Epithelial cell of proximal tubule (primary cell): ENCODE measurements around the gene COL6A2. TPM values are rescaled to one million over a fixed set of nuclear protein-coding genes. Genes with fewer than 3 reads are reported as not detected.
"Not testable (repeated sequence)": the region's sequence is repeated elsewhere in the genome, so short reads cannot be mapped to it uniquely, and the experiment has no call there.

ENCODE experiments used
- DNase-seq: peaks from one replicate; pipeline ENCODE4 v3.0.0-alpha.2; 2011; ENCODE audit warnings: low read depth
- H3K4me3 ChIP-seq: 2 replicates; pipeline ENCODE4 v1.5.1; 2011; ENCODE audit warnings: low read depth, mild to moderate bottlenecking, low read length
- total RNA-seq: library from RNA; depleted of rRNA; stranded (reverse); fragments of >200 nt; gene quantifications from 2 replicates; pipeline ENCODE4 v1.2.3, GENCODE V29; 2015
- TF ChIP-seq, protein P1 (sequence below): conservative IDR thresholded peaks from 2 replicates; pipeline ENCODE4 v1.5.1; 2012; ENCODE audit warnings: low read depth, mild to moderate bottlenecking, low read length

COL6A2 gene
- total RNA-seq, 1 donor from 2014 or later, result 138 TPM

DNA sequence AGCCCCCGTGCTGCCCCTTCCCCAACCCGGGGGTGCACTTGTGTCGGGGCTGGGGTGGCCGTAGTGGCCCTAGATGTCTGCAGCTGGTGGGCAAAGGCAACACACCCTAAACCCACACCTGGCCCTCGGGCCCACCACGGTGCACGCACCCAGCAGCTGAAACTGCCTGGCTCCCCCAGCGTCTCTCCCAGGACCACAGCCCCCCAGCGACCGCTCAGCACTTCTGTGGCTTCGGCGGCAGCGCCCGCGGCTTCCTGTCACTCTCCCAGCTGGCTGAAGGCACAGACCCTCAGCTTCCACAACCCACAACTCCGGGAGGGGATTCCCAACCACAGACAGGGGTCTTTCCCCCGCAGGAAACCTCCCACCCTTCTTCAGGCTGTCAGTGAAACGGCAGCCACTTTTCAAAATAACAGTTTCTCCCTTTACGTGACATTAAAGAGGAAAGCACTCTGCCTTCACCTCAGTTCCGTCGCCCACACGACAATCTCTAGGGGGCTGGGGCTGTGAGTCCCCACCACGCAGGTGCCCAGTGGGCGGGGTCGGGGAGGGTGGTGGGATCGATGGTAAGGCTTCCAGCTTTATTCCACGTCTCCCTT is 40.7 kb upstream of the COL6A2 start:
- H3K4me3 ChIP-seq, result no peak overlapping the region
- TF ChIP-seq, protein P1, sequence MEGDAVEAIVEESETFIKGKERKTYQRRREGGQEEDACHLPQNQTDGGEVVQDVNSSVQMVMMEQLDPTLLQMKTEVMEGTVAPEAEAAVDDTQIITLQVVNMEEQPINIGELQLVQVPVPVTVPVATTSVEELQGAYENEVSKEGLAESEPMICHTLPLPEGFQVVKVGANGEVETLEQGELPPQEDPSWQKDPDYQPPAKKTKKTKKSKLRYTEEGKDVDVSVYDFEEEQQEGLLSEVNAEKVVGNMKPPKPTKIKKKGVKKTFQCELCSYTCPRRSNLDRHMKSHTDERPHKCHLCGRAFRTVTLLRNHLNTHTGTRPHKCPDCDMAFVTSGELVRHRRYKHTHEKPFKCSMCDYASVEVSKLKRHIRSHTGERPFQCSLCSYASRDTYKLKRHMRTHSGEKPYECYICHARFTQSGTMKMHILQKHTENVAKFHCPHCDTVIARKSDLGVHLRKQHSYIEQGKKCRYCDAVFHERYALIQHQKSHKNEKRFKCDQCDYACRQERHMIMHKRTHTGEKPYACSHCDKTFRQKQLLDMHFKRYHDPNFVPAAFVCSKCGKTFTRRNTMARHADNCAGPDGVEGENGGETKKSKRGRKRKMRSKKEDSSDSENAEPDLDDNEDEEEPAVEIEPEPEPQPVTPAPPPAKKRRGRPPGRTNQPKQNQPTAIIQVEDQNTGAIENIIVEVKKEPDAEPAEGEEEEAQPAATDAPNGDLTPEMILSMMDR, result no peak
- no peak for DNase-seq

DNA sequence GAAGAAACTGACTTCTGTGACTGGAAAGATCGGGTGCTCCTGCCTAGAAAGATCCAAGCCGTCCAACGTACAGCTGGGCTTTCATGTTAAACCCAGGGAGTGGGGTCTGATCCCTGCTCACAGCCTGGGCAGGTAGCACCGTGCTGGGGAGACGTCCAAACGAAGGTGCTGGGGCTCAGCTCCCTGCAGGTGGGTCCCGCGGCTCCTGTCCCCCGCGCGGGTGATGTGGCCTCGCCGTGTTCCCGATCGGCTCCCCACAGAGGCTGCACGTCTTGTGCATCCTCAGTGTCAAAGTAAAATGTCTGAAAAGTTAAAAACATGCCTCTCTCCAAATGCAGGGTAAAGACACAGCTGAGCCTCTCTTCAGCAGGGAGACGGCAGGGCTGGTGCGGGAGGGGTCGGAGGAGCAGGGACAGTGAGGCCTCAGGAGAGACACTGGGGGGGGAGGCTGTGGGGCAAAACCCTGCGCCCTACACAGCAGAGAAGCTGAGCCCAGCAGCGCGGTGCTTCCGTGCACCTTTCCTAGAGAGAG is 40.1 kb upstream of the COL6A2 start:
- TF ChIP-seq, protein P1, result no peak
- H3K4me3 ChIP-seq, result no peak overlapping the region
- DNase-seq, result no peak

DNA sequence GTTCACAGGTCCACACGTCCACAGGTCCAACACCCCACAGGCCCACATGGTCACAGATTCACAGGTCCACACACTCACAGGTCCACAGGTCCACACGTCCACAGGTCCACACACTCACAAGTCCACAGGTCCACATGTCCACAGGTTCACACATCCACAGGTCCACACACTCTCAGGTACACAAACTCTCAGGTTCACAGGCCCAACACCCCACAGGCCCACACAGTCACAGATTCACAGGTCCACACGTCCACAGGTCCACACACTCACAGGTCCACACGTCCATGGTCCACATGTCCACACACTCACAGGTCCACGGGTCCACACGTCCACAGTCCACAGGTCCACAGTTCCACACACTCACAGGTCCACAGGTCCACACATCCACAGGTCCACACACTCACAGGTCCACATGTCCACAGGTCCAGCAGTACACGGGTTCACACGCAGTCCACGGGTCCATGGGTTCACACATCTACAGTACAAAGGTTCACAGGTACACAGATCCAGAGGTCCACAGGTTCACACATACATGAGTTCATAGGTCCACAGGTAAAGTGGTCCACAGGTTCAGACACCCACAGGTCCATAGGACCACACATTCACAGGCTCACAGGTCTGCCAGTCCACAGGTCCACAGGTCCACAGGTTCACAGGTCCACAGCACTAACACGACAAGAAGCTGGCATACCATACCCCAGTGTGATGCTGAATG is 39.3 kb upstream of the COL6A2 start:
- TF ChIP-seq, protein P1, result no peak
- DNase-seq, result no peak

DNA sequence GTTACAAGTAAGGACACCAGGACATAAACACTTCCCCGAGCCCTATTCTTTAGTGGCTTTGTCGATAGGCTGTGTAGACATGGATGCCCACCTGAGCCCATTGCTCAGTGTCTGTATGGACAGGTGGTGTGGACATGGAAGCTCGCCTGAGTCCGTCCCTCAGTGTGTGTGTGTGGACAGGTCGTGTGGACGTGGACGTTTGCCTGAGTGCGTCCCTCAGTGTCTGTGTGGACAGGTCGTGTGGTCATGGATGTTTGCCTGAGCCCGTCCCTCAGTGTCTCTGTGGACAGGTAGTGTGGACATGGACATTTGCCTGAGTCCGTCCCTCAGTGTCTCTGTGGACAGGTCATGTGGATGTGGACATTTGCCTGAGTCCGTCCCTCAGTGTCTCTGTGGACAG is 38.7 kb upstream of the COL6A2 start:
- TF ChIP-seq, protein P1, result no peak
- no peak overlapping the region for H3K4me3 ChIP-seq
- no peak for DNase-seq

More for the DNA sequence above, 39.3 kb upstream of the COL6A2 start:
- H3K4me3 ChIP-seq, result no peak overlapping the region

DNA sequence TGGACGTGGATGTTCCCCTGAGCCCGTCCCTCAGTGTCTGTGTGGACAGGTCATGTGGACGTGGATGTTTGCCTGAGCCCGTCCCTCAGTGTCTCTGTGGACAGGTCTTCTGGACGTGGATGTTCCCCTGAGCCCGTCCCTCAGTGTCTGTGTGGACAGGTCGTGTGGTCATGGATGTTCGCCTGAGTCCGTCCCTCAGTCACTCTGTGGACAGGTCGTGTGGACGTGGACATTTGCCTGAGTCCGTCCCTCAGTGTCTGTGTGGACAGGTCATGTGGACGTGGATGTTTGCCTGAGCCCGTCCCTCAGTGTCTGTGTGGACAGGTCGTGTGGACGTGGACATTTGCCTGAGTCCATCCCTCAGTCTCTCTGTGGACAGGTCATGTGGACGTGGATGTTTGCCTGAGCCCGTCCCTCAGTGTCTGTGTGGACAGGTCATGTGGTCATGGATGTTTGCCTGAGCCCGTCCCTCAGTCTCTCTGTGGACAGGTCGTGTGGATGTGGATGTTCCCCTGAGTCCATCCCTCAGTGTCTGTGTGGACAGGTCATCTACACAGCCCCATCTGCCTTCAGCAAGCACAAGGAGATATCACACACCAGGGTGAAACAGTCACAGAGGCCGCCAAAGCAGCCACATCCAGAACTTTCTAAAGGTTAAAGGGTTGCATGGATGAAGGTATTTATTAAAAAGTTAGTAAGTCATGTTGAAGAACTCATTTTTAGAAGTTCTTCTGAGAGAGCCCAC is 38.0 kb upstream of the COL6A2 start:
- not testable (repeated sequence) for H3K4me3 ChIP-seq, DNase-seq

DNA sequence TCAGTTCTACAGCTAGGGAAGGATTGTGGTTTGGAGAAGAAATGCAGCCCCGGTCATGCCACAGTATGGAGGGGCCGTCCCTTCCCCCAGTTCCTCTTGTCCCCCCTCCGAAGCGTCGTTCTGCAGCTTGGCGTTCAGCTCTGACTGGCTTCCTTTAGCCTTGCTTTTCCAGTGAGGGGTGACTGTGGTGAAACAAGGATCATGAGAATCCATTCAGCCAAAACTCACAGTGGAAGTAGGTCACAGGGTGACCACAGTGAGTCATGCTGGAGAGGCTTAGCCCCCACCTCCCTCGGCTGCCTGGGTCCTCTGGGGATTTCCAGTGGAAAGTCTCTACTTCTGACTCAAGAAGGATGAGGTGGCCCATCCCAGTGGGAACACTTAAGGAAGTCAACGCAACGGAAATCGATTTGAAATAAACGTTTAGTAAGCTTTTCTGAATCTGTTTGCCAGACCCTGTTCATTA is 37.3 kb upstream of the COL6A2 start:
- TF ChIP-seq, protein P1, result no peak
- DNase-seq, result peak; percentile 82
- no peak overlapping the region for H3K4me3 ChIP-seq

DNA sequence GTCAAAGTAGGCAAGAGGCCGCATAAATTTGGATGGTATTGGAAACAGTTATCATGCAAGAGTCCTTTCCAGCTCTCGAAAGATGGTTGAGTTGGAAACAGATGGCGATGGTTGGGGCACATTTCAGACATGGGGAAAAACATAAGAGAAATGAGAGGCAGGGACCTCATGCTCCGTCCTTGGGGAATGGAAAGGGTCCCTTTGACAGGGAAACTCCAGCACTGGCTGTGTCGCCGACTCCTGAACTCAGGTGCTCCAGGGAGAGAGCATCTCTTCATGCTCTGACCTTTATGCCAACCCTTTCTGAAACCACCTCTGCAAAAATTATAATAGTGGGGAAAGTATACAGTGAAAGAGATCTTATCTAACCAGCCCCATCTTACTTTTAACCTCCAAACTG is 36.8 kb upstream of the COL6A2 start:
- no peak for DNase-seq
- no peak overlapping the region for H3K4me3 ChIP-seq
- TF ChIP-seq, protein P1, result no peak
